H1 (cell line): ENCODE data around the gene DMBX1. TPM values are rescaled to one million over a fixed set of nuclear protein-coding genes. Genes with fewer than 3 reads are reported as not detected.

Experiments
- CTCF ChIA-PET: fragments of 300-600 bp; sonication (Branson Sonifier 250); formaldehyde crosslinking; loops from one replicate; lab custom pipeline; 2021; ENCODE audit not compliant: partially characterized antibody; lab: Charles Lee
- POLR2A ChIA-PET: fragments of 300-600 bp; sonication (Branson Sonifier 250); formaldehyde crosslinking; loops from one replicate; lab custom pipeline; 2021; ENCODE audit warnings: inconsistent platforms; ENCODE audit not compliant: partially characterized antibody; lab: Charles Lee
- DNase-seq, 2 experiments: peaks; one replicate each; pipeline versions ENCODE4 v3.0.0 to v3.0.0-alpha.2; 2010 to 2022; ENCODE audit warnings: low spot score in 2 of 2, low read depth in 1 of 2, mixed read lengths in 1 of 2
- FAIRE-seq: peaks from 2 replicates; lab custom pipeline; 2011; peaks lifted over from hg19 to GRCh38; lab: Jason Lieb, UNC
- H2AFZ ChIP-seq: 2 replicates; pipeline ENCODE4 v1.8.1; 2012; ENCODE audit warnings: low read length, inconsistent platforms
- H2AK5ac ChIP-seq: 2 replicates; pipeline ENCODE4 v1.6.1; 2013; ENCODE audit warnings: low read depth, low read length
- H2BK120ac ChIP-seq: replicated peaks from 2 replicates; pipeline ENCODE3; 2013; ENCODE audit warnings: low read depth, low read length, inconsistent platforms
- H2BK12ac ChIP-seq: 2 replicates; pipeline ENCODE4 v1.6.1; 2013; ENCODE audit warnings: low read depth, low read length
- H2BK15ac ChIP-seq: 2 replicates; pipeline ENCODE4 v1.6.1; 2013; ENCODE audit warnings: low read length
- H2BK20ac ChIP-seq: 2 replicates; pipeline ENCODE4 v1.6.1; 2013; ENCODE audit warnings: low read length
- H2BK5ac ChIP-seq: 2 replicates; pipeline ENCODE4 v1.6.1; 2013; ENCODE audit warnings: low read depth, low read length
- H3K14ac ChIP-seq: 2 replicates; pipeline ENCODE4 v1.6.1; 2013; ENCODE audit warnings: inconsistent platforms; ENCODE audit not compliant: insufficient read length
- H3K18ac ChIP-seq: 2 replicates; pipeline ENCODE4 v1.6.1; 2013; ENCODE audit warnings: low read length; ENCODE audit errors: extremely low read depth
- H3K23ac ChIP-seq: 2 replicates; pipeline ENCODE4 v1.6.1; 2013; ENCODE audit warnings: inconsistent platforms; ENCODE audit not compliant: insufficient read length
- H3K23me2 ChIP-seq: 2 replicates; pipeline ENCODE4 v1.6.1; 2013; ENCODE audit warnings: low read depth, low read length
- H3K27ac ChIP-seq: 2 replicates; pipeline ENCODE4 v1.6.1; 2011; ENCODE audit warnings: low read depth, low read length, inconsistent platforms
- H3K27me3 ChIP-seq, 4 experiments: replicated peaks in 1 of 4; 1 replicate in 1 of 4; 2 replicates in 3 of 4; pipeline versions ENCODE4 v1.6.1 to v1.8.1; 2011 to 2013; ENCODE audit warnings: low read length in 3 of 4, mild to moderate bottlenecking in 3 of 4, inconsistent platforms in 2 of 4, mixed read lengths in 2 of 4, moderate library complexity in 1 of 4; ENCODE audit not compliant: control insufficient read depth in 3 of 4, insufficient read depth in 3 of 4; ENCODE audit errors: extremely low read depth in 1 of 4
- H3K36me3 ChIP-seq, 4 experiments: 2 replicates each; pipeline versions ENCODE4 v1.6.1 to v1.8.1; 2011 to 2013; ENCODE audit warnings: mild to moderate bottlenecking in 4 of 4, low read length in 3 of 4, moderate library complexity in 2 of 4, control low read depth in 1 of 4, inconsistent platforms in 1 of 4; ENCODE audit not compliant: insufficient read depth in 4 of 4, control insufficient read depth in 2 of 4
- H3K4ac ChIP-seq: replicated peaks from 2 replicates; pipeline ENCODE3; 2013; ENCODE audit warnings: low read length, low read depth, mixed read lengths, inconsistent platforms; ENCODE audit not compliant: insufficient read length
- H3K4me1 ChIP-seq, 4 experiments: replicated peaks in 1 of 4; 1 replicate in 1 of 4; 2 replicates in 3 of 4; pipeline versions ENCODE4 v1.6.1 to v1.8.1; 2011 to 2013; ENCODE audit warnings: low read length in 3 of 4, inconsistent platforms in 2 of 4, mixed read lengths in 1 of 4; ENCODE audit not compliant: insufficient read depth in 4 of 4, control insufficient read depth in 3 of 4
- H3K4me2 ChIP-seq, 2 experiments: 2 replicates each; pipeline versions ENCODE4 v1.6.1 to v1.8.1; 2011 to 2013; ENCODE audit warnings: low read depth in 2 of 2, low read length in 2 of 2, control low read depth in 1 of 2, inconsistent platforms in 1 of 2, mild to moderate bottlenecking in 1 of 2; ENCODE audit not compliant: insufficient read depth in 1 of 2
- H3K4me3 ChIP-seq, 4 experiments: fragments of 200-600, 300-600 bp in 1 of 4; sonication (generic), shearing (Covaris generic), sonication (Bioruptor Twin) in 1 of 4; 2 replicates each; pipeline versions ENCODE4 v1.5.1 to v1.8.1; 2011 to 2016; ENCODE audit warnings: low read length in 4 of 4, low read depth in 3 of 4, control low read depth in 2 of 4, inconsistent platforms in 2 of 4, mild to moderate bottlenecking in 2 of 4, mixed read lengths in 1 of 4, moderate library complexity in 1 of 4; ENCODE audit not compliant: insufficient read depth in 2 of 4; ENCODE audit errors: extremely low read depth in 1 of 4
- H3K56ac ChIP-seq: replicated peaks from 2 replicates; pipeline ENCODE3; 2013; ENCODE audit warnings: low read depth, mild to moderate bottlenecking, mixed read lengths, low read length, inconsistent platforms; ENCODE audit not compliant: insufficient read length
- H3K79me1 ChIP-seq: 2 replicates; pipeline ENCODE4 v1.6.1; 2013; ENCODE audit warnings: low read depth, low read length, control low read depth
- H3K79me2 ChIP-seq, 2 experiments: 2 replicates each; pipeline versions ENCODE4 v1.6.1 to v1.8.1; 2012 to 2013; ENCODE audit warnings: low read length in 2 of 2, mild to moderate bottlenecking in 2 of 2, inconsistent platforms in 1 of 2; ENCODE audit not compliant: insufficient read depth in 2 of 2, control insufficient read depth in 1 of 2
- H3K9ac ChIP-seq, 4 experiments: replicated peaks in 1 of 4; 1 replicate in 1 of 4; 2 replicates in 3 of 4; pipeline versions ENCODE4 v1.6.1 to v1.8.1; 2011 to 2013; ENCODE audit warnings: low read depth in 3 of 4, low read length in 3 of 4, control low read depth in 2 of 4, mild to moderate bottlenecking in 2 of 4, moderate library complexity in 2 of 4, inconsistent platforms in 1 of 4; ENCODE audit errors: extremely low read depth in 1 of 4
- H3K9me3 ChIP-seq, 2 experiments: 2 replicates each; pipeline versions ENCODE4 v1.6.1 to v1.8.1; 2012 to 2013; ENCODE audit warnings: mild to moderate bottlenecking in 2 of 2, moderate library complexity in 2 of 2, control low read depth in 1 of 2, inconsistent platforms in 1 of 2, low read depth in 1 of 2, low read length in 1 of 2, mixed read lengths in 1 of 2; ENCODE audit not compliant: insufficient read depth in 2 of 2
- H4K20me1 ChIP-seq, 2 experiments: replicated peaks in 1 of 2; 2 replicates each; pipeline versions ENCODE3 to v1.8.1; 2011 to 2013; ENCODE audit warnings: inconsistent platforms in 2 of 2, low read length in 2 of 2, mild to moderate bottlenecking in 1 of 2; ENCODE audit not compliant: insufficient read depth in 2 of 2, control insufficient read depth in 1 of 2
- H4K5ac ChIP-seq: 2 replicates; pipeline ENCODE4 v1.6.1; 2013; ENCODE audit warnings: low read length, low read depth, mixed read lengths, inconsistent platforms; ENCODE audit not compliant: insufficient read length
- H4K8ac ChIP-seq: 2 replicates; pipeline ENCODE4 v1.8.0; 2013; ENCODE audit warnings: mild to moderate bottlenecking, moderate library complexity, low read length, inconsistent platforms; ENCODE audit not compliant: insufficient read depth; ENCODE audit errors: extremely low read depth
- H4K91ac ChIP-seq: replicated peaks from 2 replicates; pipeline ENCODE3; 2013; ENCODE audit warnings: low read length, mixed read lengths, inconsistent platforms; ENCODE audit not compliant: insufficient read length
- CBX8 ChIP-seq: fragments of 300-800, 300-1000 bp; sonication (generic); IDR thresholded peaks from 2 replicates; pipeline ENCODE4 v1.7.1; 2016; ENCODE audit warnings: low read depth, low read length, borderline replicate concordance
- CREB1 ChIP-seq: IDR thresholded peaks from 2 replicates; pipeline ENCODE4 v1.6.1; 2012; ENCODE audit warnings: inconsistent platforms
- JUN ChIP-seq: IDR thresholded peaks from 2 replicates; pipeline ENCODE4 v1.6.1; 2011; ENCODE audit warnings: low read depth, mild to moderate bottlenecking, improper control_type of control experiment, low read length
- NRF1 ChIP-seq: IDR thresholded peaks from 2 replicates; pipeline ENCODE4 v1.6.1; 2011; ENCODE audit warnings: mild to moderate bottlenecking, low read depth, low read length, improper control_type of control experiment
- PHF8 ChIP-seq: fragments of 200-600 bp; sonication (generic); conservative IDR thresholded peaks from 2 replicates; pipeline ENCODE4 v1.7.1; 2012; ENCODE audit warnings: low read depth, mild to moderate bottlenecking, inconsistent platforms, low read length, moderate library complexity
- RBBP5 ChIP-seq: IDR thresholded peaks from 2 replicates; pipeline ENCODE4 v1.7.1; 2012; ENCODE audit warnings: low read depth, mild to moderate bottlenecking, inconsistent platforms, low read length, moderate library complexity, borderline replicate concordance
- RFX5 ChIP-seq: IDR thresholded peaks from 2 replicates; pipeline ENCODE4 v1.6.1; 2011; ENCODE audit warnings: low read depth, low read length, improper control_type of control experiment, borderline replicate concordance
- SIX5 ChIP-seq: IDR thresholded peaks from 2 replicates; pipeline ENCODE4 v1.6.1; 2011; ENCODE audit warnings: mild to moderate bottlenecking, low read depth, low read length
- TCF12 ChIP-seq: IDR thresholded peaks from 2 replicates; pipeline ENCODE4 v1.6.1; 2011; ENCODE audit warnings: low read depth, mild to moderate bottlenecking, low read length
- ZNF274 ChIP-seq: IDR thresholded peaks from 2 replicates; pipeline ENCODE4 v1.7.0; 2012; ENCODE audit warnings: low read length, borderline replicate concordance; ENCODE audit errors: extremely low read depth
- WGBS, 2 experiments: shearing (Covaris generic) in 1 of 2; methylation state at CpG; one replicate each; pipeline versions ENCODE4 v1.1.6 to v1.1.7; 2013 to 2015; ENCODE audit warnings: low lambda C conversion rate in 2 of 2, mixed read lengths in 2 of 2, inconsistent platforms in 1 of 2, low coverage in 1 of 2, missing lambda C conversion rate in 1 of 2; ENCODE audit not compliant: insufficient replicate concordance in 2 of 2, insufficient coverage in 1 of 2, insufficient read length in 1 of 2; ENCODE audit errors: extremely low coverage in 1 of 2, missing lambda C conversion rate in 1 of 2; 5-methylcytosine and 5-hydroxymethylcytosine counted together
- polyA plus RNA-seq, 7 experiments: library from polyadenylated mRNA; depleted of rRNA in 3 of 7; stranded (reverse) in 5 of 7; unstranded in 2 of 7; fragments of >200 nt in 5 of 7; fragments of 200-250 nt in 2 of 7; gene quantifications; 1 replicate in 5 of 7; 2 replicates in 1 of 7; 4 replicates in 1 of 7; pipeline versions ENCODE4 v1.2.1 to v1.2.3, GENCODE V29; 2011 to 2013; ENCODE audit warnings: missing spikeins in 2 of 7, mixed read lengths in 2 of 7
- total RNA-seq: library from RNA; stranded (reverse); fragmentation: NEBNext Ultra II Directional; extraction: Animal tissue kit (Norgen Biotek cat#: 25700); gene quantifications from 2 replicates; pipeline ENCODE4 v1.2.1, GENCODE V29; 2021

Gene DMBX1
- total and polyA plus RNA-seq, 2 of the 8 experiments (the other 6 are each of a cell fraction or from before 2014, with no cell fraction given), result 0.23 to 0.30 TPM

DNA sequence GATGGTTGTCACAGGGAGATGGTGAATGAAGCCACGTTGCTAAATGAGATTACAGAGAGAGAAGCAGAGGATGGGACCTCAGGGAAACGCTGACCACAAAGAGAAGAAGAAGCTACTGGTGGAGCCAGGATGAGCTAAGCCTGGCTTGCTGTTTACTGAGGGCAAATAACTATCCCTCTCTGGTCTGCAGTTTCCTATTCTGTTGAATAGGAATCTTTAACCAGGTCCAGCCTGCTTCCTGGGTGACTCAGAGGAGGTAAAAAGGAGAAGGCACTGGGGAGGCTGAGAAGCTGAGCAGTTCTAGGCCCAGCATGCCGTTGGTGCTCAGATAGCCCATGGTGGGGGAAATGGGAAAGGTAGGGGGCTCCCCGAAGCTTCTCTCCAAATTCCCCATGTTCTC, 29.6 kb downstream of the DMBX1 start:
- no peaks in the 10 kb centered on the region for H3K23me2 ChIP-seq
- H2BK20ac ChIP-seq, result no peak overlapping the region; the same call in 1 of the 2 replicates
- H3K23ac ChIP-seq, result no peak overlapping the region
- no peak overlapping the region for H2BK120ac ChIP-seq
- peak overlapping the region; percentile 94; the same call in 1 of the 2 replicates for H2AK5ac ChIP-seq
- H3K4me1 ChIP-seq, result peaks cover 23 to 44% (median 31%) of the 10 kb centered on the region in 4 experiments
- H3K4me3 ChIP-seq, result no peak overlapping the region
- H3K4me2 ChIP-seq, result 0 out of 4 replicates have a peak overlapping the region, but pooled peaks of 1 of the 2 experiments have one; percentile 3
- no peak overlapping the region for H3K18ac ChIP-seq
- FAIRE-seq (no peak), DNase-seq (no peak)
- H2BK12ac ChIP-seq, result 0 out of 2 replicates have a peak overlapping the region, but pooled peaks have one; percentile 55
- ChIA-PET POLR2A (interaction anchor here (0.8 to 0.9 kb wide), 2 partner anchors 37 to 106 kb away, joined by 3 read pairs; no protein-coding TSS in a partner anchor), CTCF (interaction anchor here (1.9 to 18.9 kb wide), 6 partner anchors 11 to 77 kb away, joined by 5 to 287 read pairs (median 76); partner anchors contain the start of gene DMBX1)
- H3K14ac ChIP-seq, result no peak overlapping the region
- no peak overlapping the region for H4K5ac ChIP-seq
- no peaks in the 10 kb centered on the region for H3K36me3 ChIP-seq
- no peak overlapping the region for H4K91ac ChIP-seq
- no peak overlapping the region for H3K27ac ChIP-seq
- 89% methylated on average over 4 of the region's 4 CpGs; no CpG with 5 or more reads in 1 of the 2 experiments for WGBS, 2 experiments
- TF ChIP-seq JUN (no peak), PHF8 (no peak), NRF1 (no peak), CREB1 (no peak), ZNF274 (no peak), RFX5 (no peak), RBBP5 (no peak), SIX5 (no peak), CBX8 (no peak), TCF12 (no peak)
- no peak overlapping the region for H3K56ac ChIP-seq
- H2BK5ac ChIP-seq, result no peak overlapping the region
- no peaks in the 10 kb centered on the region for H3K79me1 ChIP-seq
- 0 out of 2 replicates have a peak overlapping the region, but pooled peaks have one; percentile 40 for H2BK15ac ChIP-seq
- no peaks in the 10 kb centered on the region for H3K79me2 ChIP-seq
- H4K8ac ChIP-seq, result no peak overlapping the region
- H3K27me3 ChIP-seq, result peaks cover under 1 to 40% (median 19%) of the 10 kb centered on the region in 4 experiments
- H2AFZ ChIP-seq, result no peak overlapping the region
- H3K4ac ChIP-seq, result no peak overlapping the region
- peaks cover 0 to 2% of the 10 kb centered on the region in 2 experiments for H4K20me1 ChIP-seq
- H3K9ac ChIP-seq, result no peak overlapping the region
- H3K9me3 ChIP-seq, result no peaks in the 10 kb centered on the region
